HEK293 (cell line): ENCODE results near the gene MRGPRG.

Source experiments
- CTCF ChIA-PET: fragments of 350-600 bp; formaldehyde crosslinking; extraction: SDS; loops from one replicate; lab custom pipeline; 2021; ENCODE audit warnings: antibody characterized with exemption; lab: Yijun Ruan, JAX
- POLR2A ChIA-PET: fragments of 300-600 bp; formaldehyde crosslinking; extraction: SDS; loops from one replicate; lab custom pipeline; 2020; ENCODE audit warnings: antibody characterized with exemption, inconsistent platforms; lab: Yijun Ruan, JAX
- H3K27ac ChIP-seq: fragments of 200-500 bp; sonication (Bioruptor generic); 2 replicates; pipeline ENCODE4 v1.5.1; 2014; ENCODE audit warnings: low read depth, low read length, control low read depth, inconsistent platforms; ENCODE audit errors: extremely low read depth
- H3K36me3 ChIP-seq, 2 experiments: fragments of 200-500 bp in 1 of 2; sonication (Bioruptor generic) in 1 of 2; 1 replicate in 1 of 2; 2 replicates in 1 of 2; pipeline ENCODE4 v1.5.1; 2014 to 2017; ENCODE audit warnings: inconsistent platforms in 2 of 2, low read length in 2 of 2; ENCODE audit not compliant: control insufficient read depth in 2 of 2, insufficient read depth in 1 of 2
- H3K4me1 ChIP-seq: fragments of 200-500 bp; sonication (Bioruptor generic); 2 replicates; pipeline ENCODE4 v1.5.1; 2014; ENCODE audit warnings: mild to moderate bottlenecking, low read length, inconsistent platforms; ENCODE audit not compliant: control insufficient read depth, insufficient read depth
- H3K4me3 ChIP-seq: 2 replicates; pipeline ENCODE4 v1.5.1; 2011; ENCODE audit warnings: low read depth, mild to moderate bottlenecking, control low read depth, low read length, moderate library complexity
- H3K9me3 ChIP-seq: fragments of 200-500 bp; sonication (Bioruptor generic); 2 replicates; pipeline ENCODE4 v1.5.1; 2014; ENCODE audit warnings: low read depth, low read length, inconsistent platforms; ENCODE audit not compliant: control insufficient read depth, insufficient read depth
- GLIS1 ChIP-seq: fragments of 450-650 bp; formaldehyde crosslinking; IDR thresholded peaks from 2 replicates; pipeline ENCODE4 v1.5.1; 2016; ENCODE audit warnings: missing biosample characterization, missing genetic modification characterization
- INSM2 ChIP-seq: fragments of 450-650 bp; formaldehyde crosslinking; IDR thresholded peaks from 2 replicates; pipeline ENCODE4 v1.5.1; 2016; ENCODE audit warnings: missing biosample characterization, missing genetic modification characterization
- MYNN ChIP-seq: fragments of 450-650 bp; formaldehyde crosslinking; IDR thresholded peaks from 2 replicates; pipeline ENCODE4 v1.5.1; 2016; ENCODE audit warnings: missing biosample characterization, missing genetic modification characterization, borderline replicate concordance
- PRDM10 ChIP-seq: fragments of 450-650 bp; formaldehyde crosslinking; IDR thresholded peaks from 2 replicates; pipeline ENCODE4 v1.5.1; 2016; ENCODE audit warnings: missing biosample characterization, missing genetic modification characterization
- PRDM2 ChIP-seq: fragments of 450-650 bp; formaldehyde crosslinking; IDR thresholded peaks from 2 replicates; pipeline ENCODE4 v1.5.1; 2016; ENCODE audit warnings: missing biosample characterization, missing genetic modification characterization, borderline replicate concordance
- SCRT1 ChIP-seq: fragments of 450-650 bp; formaldehyde crosslinking; IDR thresholded peaks from 2 replicates; pipeline ENCODE4 v1.5.1; 2016; ENCODE audit warnings: missing biosample characterization, missing genetic modification characterization, borderline replicate concordance
- ZNF133 ChIP-seq: fragments of 450-650 bp; formaldehyde crosslinking; IDR thresholded peaks from 2 replicates; pipeline ENCODE4 v1.5.1; 2016; ENCODE audit warnings: missing biosample characterization, missing genetic modification characterization
- ZNF335 ChIP-seq: fragments of 450-650 bp; formaldehyde crosslinking; conservative IDR thresholded peaks from 2 replicates; pipeline ENCODE4 v1.5.1; 2016; ENCODE audit warnings: missing biosample characterization, missing genetic modification characterization
- ZNF555 ChIP-seq: fragments of 450-650 bp; formaldehyde crosslinking; conservative IDR thresholded peaks from 2 replicates; pipeline ENCODE4 v1.5.1; 2017; ENCODE audit warnings: missing biosample characterization, mild to moderate bottlenecking, missing genetic modification characterization, inconsistent platforms

MRGPRG gene

GRCh38 chr11:3220101-3220500 is 1.5 kb upstream of the MRGPRG start (continued):
- no peak for TF ChIP-seq INSM2
- no peak for TF ChIP-seq MYNN
- no peak for TF ChIP-seq PRDM2 (tag by site-specific recombination)
- no peak for TF ChIP-seq SCRT1
- no peak for TF ChIP-seq ZNF555
- TF ChIP-seq ZNF133, result no peak
- TF ChIP-seq GLIS1 (tag by site-specific recombination), result no peak

- CTCF ChIA-PET, result no interaction called here
- POLR2A ChIA-PET, result no interaction called here
Observed at GRCh38 chr11:3219281-3219892, 774 bp upstream of the MRGPRG start.

More at GRCh38 chr11:3219281-3219892, 774 bp upstream of the MRGPRG start:
- TF ChIP-seq ZNF335 (tag by site-specific recombination) (peak; percentile 45), PRDM10 (tag by site-specific recombination) (no peak)
- TF ChIP-seq, all 188 proteins: peak for 1
- H3K36me3 ChIP-seq, result no peaks in the 10 kb centered on the region
- H3K4me1 ChIP-seq, result no peaks in the 10 kb centered on the region
- H3K9me3 ChIP-seq, result no peaks in the 10 kb centered on the region
- H3K4me3 ChIP-seq, result no peak overlapping the region
- no peak overlapping the region for H3K27ac ChIP-seq
